HG03460 (cell line): ENCODE results near the gene TPRN.

Experiments used
- ATAC-seq: cut with Tn5 transposase; IDR thresholded peaks from one replicate; pipeline ENCODE4 v1.9.1; 2021; ENCODE audit not compliant: unreplicated experiment

TPRN gene

DNA sequence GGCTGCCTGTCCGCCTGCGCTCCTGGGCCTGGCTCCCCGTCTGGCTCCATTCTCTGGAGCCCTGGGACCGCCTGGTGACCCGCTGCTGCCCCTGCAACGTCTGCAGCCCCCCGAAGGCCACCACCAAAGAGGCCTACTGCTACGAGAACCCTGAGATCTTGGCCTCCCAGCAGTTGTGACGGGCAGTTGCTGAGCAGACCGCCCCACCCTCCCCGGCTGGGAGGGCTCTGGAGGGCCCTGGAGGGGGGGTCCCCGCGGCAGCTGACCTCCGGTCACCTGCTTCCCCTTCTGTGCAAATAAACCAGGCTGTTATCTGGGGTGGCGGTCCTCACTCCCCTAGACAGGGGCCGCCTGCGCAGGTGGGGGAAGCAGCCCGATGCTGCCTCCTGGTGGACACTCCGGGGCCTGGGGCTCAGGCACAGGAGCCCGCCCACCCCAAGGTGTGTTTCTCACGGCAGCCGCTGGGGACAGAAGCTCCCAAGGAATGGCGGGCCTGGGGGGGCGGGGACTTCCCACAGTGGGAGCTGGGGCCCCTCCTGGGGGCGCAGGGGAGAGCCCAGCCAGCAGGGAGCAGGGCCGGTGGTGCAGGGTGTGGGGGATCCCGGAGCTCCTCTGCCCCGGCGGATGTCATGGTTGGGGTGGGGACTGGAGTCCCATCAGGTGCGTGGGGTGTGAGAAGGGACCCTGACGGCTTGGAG lies 35.8 kb upstream of the TPRN start:
- ATAC-seq, result no peak

DNA sequence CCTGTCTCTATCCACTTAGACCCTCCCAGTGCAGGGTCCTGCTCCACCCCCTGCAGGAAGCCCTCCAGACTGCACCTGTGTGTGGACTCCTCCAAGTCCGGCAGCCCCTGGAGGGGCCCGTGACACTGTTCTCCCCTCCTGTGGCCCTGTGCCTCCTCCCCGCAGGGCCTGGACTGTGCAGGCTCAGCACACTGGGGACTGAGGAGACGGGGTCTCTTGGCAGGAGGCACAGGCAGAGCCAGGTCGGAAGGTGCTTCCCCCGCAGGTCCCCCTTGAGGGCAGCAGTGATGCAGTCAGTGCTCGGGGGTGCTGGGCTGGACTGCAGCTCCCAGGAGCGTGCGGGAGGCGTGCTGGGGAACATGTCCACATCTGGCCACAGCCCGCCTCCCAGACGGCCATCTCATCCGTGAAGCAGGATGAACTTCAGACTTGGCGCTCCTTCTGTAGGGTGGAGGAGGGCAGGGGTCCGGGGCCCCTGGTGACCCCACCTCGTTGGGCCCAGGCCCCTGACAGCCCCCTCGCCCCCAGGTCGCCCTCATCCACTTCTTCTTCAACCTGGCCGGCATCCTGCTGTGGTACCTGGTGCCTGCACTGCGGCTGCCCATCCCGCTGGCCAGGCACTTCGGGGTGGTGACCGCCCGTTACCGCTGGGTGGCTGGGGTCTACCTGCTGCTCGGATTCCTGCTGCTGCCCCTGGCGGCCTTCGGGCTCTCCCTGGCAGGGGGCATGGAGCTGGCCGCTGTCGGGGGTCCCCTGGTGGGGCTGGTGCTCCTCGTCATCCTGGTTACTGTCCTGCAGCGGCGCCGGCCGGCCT lies 35.1 kb upstream of the TPRN start:
- no peak for ATAC-seq

DNA sequence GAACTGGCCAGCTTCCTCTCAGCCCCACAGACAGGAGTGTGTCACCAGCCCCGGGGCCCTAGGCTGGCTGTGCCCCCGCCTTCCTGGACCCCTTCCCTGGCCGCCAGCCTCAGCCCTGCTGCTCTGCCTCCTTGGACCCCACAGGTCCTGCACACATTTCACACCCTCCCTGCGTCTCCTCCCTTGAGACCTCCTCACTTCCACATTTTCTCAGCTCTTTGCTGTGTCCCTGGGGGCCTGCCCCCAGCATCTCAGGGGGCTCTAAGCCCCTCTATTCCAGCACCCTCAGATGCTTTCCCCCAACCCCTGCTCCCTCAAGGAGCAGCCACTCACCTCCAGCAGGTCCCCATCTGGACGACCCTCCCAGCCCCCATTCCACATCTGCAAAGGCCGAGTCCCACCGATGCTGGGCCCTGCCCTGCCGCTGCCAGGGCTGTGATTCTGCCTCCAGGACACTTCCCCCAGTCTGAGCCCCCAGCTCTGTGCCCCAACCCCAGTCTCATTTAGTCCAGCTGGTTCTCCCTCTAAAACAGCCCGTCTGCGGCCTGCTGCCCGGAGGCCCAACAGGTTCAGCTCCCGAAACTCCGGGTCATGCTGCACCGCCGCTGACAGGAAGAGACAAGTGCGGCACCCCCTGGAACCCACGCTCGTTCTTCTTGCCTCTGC lies 34.4 kb upstream of the TPRN start:
- ATAC-seq, result no peak

DNA sequence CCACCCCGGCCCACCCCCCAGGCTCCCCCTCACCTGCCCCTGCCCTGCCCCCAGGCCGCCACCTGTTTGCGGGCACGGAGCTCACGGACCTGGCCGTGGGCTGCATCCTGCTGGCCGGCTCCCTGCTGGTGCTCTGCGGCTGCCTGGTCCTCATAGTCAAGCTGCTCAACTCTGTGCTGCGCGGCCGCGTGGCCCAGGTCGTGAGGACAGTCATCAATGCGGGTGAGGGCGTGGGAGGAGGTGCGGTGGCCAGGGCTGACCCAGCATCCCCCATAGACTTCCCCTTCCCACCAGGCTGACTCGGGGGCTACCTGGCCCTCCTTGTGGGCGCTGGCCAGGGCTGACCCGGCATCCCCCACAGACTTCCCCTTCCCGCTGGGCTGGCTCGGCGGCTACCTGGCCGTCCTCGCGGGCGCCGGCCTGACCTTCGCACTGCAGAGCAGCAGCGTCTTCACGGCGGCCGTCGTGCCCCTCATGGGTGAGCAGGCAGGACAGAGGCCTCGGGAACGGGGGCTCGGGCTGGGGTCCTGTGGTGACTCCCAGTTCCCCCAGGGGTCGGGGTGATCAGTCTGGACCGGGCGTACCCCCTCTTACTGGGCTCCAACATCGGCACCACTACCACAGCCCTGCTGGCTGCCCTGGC lies 33.6 kb upstream of the TPRN start:
- no peak for ATAC-seq

DNA sequence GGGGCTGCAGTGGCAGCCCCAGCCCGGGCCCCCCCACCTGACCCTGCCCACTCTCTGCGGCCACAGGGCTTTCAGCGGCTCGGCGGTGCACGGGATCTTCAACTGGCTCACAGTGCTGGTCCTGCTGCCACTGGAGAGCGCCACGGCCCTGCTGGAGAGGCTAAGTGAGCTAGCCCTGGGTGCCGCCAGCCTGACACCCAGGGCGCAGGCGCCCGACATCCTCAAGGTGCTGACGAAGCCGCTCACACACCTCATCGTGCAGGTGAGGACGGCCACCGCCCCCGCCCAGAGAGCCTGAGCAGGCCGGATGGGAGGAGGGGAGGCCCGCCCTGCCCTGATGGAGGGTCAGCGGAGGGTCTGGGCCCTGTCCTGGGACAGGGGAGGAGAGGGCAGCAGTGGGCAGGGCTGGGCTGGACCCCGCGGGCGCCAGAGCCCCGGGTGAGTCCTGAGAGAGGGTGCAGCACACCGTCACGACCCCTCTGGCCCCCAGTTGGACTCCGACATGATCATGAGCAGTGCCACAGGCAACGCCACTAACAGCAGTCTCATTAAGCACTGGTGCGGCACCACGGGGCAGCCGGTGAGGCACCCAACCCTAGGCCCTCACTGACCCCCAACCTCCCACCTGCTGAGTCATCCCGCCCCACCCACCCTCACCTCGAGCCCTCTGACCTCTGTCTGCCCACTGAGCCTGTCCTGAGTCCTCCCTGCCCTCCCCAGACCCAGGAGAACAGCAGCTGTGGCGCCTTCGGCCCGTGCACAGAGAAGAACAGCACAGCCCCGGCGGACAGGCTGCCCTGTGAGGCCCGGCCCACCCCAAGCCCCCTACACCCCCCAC lies 32.8 kb upstream of the TPRN start:
- no peak for ATAC-seq

DNA sequence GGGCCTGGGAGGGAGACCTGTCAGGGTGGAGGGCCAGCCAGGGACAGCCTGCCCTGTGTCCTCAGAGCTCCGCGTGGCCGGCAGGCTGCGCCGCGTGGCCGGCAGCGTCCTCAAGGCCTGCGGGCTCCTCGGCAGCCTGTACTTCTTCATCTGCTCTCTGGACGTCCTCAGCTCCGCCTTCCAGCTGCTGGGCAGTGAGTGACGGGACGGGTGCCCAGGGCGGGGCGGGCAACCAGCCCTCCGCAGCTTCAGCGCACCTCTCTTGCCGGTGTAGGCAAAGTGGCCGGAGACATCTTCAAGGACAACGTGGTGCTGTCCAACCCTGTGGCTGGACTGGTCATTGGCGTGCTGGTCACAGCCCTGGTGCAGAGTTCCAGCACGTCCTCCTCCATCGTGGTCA lies 32.0 kb upstream of the TPRN start:
- no peak for ATAC-seq

DNA sequence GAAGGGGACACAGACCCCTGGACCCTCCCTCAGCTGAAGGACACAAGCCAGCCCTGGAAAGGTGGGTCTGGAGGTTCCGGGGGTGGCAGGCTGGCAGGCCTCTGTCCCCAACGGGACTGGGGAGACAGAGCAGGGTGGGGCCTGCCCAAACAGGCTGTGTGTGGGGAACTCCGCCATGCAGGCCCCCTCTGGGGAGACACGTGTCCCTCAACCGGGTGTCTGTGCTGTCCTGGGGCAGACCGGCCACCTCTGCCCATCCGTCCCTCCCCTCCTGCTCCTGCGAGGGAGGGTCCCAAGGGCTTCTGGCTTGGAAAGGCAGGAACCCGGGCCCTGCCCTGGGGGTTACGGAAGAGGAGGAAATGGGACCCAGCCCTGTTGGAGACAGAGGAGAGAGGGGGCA lies 31.6 kb upstream of the TPRN start:
- no peak for ATAC-seq

DNA sequence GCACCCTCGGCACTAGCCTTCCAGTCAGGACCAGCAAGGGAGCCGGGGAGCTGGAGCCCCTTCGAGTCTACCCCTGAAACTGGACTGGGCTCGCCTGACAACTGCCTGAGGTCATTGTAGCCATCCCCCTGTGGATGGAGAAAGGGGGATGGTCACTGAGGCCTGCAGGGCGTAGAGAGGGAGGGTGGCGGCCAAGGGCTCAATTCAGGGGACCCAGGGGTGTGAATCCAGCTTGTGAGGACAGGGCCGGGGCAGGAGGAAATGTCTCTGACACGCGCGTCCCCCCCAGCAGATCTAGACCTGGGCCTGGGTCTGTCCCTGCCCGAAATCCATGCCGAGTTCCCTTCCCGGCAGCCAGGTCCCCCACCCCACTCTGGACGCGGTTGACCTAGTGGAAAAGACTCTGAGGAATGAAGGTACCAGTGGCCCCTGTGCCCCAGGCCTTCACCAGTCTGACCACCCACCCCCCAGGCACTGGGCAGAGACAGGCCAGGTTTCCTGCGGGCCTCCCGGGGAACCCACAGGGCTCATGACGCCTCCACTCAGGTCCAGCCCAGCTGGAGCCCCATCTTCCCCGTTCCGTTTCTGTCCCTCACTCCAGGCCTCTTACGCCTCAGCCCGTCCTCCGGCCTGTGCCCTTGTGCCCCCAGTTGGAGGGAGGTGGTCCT lies 31.0 kb upstream of the TPRN start:
- ATAC-seq, result no peak

DNA sequence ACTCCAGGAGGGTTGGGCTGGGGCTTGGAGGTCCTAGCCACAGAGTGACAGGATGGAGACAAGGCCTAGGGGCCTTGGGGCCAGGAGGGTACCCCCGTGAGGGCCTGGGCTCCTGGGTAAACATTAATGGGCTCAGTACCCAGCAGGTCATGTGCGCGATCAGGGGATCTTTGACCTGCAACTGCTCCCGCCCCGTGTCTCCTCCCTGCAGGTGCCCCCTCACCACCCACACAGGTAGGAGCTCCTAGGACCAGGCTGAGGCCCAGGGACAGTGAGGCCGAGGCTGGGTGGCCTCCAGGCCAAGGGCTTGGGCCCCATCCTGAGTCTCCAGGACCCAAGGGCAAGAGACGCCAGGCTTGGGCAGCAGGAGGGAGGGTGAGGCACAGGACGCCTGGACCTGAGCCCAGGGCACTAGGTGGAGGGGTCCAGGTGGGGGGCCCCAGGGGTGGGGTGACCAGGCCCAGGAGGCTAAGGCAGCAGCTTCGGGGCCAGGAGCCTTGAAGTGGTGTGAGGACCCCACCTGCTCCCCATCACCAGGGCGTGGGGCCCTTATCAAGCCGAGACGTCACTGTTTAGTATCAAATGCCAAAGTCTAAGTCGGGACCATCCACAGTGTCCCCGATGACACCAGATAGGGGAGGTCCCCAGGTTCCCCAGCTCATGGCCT lies 30.3 kb upstream of the TPRN start, which contains the start of gene SLC34A3:
TSS of gene SLC34A3 (plus strand) at position 197 of the 667 bp plus-strand sequence. CDS start 802 bp downstream, outside the sequence.
- no peak for ATAC-seq

DNA sequence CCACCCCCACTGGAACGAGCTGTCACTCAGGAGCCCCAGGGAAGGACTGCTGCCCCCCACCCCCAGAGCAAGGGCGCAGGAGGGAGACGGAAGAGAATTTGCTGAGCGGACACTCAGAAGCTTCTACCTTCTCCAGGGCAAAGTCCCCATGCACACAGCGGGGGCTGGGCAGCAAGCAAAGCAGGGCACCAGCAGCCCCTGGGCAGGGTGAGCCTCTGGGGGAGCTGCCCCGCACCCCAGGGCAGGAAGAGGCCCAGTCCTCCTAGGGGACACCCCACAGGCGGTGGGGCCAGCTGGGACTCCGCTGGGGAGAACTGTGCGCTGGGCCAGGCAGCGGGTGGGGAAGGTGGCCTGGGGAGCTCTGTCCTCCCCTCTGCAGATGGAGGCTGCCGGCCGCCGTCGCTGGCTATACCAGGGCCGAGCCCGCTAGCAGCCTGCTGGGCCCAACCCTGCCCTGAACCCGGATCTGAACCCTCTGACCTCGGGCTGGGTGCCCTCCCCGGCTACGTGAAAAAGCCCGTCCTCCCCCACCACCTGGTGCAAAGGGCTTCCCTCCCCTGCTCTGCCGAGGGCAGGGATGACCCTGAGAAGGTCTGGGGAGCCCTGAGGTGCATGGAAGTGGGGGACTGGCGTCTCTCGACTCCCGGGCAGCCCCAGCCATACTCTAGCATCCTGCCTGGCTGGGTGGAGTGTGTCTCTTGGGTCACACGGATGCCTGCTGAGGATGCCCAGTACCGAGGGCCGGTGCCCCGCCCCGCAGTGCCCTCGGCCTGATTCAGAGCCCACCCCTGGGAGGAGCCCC lies 29.6 kb upstream of the TPRN start:
- no peak for ATAC-seq

DNA sequence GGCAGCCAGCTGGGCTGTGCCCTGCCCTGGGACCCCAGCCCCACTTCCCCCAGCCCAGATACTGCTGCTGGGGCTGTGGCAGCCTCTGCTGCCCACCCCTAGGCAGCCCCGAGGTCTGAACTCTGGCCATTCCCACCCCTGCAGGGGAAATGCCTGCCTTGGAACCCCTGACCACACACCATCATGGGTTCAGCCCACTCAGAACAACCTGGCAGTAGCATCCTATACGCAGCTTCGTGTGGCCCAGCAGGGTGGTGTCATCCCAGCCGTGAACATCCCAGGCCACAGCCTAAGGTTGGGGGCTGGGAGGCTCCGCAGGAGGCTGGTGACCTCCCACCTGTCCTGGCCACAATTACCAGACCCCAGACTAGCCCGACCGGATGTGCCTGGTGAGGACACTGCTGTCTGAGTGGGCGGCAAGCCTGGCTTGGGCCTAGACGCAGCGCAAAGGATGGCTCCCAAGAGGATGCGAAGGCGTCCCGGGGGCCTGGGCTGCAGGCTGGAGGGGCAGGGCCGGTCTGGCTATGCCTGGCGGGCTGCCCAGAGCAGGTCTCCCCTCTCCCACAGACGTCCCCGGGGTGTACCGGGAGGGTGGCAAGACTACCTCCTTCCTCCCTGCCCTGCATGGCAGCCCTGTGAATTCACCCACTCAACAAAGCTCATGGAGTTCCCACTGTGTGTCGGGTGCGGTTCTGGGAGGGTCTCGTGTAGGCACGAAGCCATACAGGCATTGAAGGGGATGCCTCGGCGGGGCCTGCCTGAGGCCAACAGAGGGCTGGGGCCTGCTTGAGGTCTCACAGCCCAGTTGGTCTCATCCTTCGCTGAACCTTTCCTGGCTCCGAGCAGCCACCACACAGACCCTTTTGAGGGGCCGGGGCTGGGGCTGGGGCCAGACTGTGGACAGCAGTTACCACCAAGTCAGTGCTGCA lies 28.7 kb upstream of the TPRN start:
- ATAC-seq, result no peak

DNA sequence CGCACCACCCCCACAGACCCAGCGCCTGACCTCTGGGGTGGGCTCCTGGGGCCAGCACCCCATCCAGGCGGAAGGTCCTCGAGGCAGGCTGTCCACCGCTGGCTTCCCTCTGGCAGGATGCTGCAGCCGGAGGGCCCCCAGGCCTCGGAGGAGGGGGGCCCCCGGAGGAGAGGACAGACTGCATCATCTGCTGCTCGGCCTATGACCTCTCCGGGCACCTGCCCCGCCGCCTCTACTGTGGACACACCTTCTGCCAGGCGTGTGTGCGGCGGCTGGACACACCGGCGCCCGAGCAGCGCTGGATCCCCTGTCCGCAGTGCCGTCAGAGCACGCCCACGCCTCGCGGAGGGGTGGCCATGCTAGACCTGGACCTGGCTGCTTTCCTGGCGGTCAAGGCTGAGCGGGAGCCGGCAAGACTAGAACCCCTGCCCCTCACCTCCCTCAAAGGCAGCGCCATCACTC lies 28.0 kb upstream of the TPRN start:
- no peak for ATAC-seq

DNA sequence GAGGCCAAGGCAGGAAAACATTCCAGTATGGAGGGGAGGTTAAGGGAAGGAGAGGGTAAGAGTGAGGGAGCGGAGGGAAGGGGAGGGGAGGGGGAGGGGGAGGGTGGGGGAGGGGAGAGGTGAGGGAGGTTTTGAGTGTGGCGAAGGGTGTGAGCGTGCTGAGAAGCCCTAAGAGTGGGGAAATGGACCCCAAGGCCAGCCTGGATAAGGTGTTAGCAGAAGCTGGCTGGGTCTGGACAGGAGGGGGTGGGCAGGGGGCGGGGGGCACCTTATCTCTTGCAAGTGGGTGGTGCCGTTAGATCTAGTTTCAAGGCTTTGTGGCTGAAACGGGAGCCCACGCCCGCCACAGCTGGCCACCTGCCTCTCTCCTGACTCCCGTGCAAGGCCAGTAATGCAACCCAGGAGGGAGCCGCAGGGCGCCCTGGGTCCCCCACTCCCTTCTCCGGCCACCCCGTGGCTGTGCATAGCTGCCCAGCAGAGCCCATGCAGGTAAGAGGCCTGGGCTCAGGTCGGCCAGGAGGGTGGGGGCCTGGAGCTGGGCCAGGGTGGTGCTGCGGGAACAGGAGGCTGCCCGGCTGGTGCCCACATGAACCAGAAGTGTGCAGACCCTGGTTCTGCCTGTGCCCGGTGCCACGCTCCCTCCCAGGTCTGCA lies 27.4 kb upstream of the TPRN start:
- no peak for ATAC-seq

DNA sequence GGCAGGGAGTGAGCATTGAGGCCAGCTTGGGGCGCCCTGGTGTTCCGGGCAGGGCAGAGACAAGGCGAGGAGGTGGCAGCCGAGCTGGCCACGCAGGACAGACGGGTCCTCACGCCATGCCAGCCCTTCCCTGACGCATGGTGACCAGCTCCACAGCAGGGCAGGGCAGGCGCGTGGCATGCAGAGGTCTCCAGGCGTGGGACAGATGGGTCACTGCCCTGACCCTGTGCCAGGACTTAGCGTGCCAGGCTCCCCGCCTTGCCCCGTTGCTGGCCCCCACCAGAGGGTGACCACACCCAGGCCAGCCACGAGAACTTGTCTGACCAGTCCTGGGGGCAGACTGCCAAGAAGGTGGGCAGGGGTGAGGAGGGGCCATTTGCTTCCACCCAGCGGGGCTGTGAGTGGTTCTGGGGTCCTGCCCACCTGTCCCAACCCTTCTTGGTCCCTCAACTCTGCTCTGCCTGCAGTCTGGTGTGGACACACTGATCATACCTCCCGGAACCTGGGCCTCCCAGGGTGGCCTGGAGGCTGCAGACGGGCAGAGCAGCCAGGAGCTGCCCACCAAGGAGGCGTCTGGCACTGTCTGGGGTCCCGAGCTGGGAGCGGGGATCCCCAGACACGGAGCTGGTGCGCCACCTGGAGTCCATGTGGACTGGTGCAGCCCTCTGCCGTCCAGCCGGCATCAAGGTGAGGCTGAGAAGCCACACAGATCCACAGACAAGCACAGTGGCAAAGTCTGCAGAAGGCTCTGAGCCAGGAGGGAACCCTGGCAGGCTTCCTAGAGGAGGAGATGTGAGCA lies 26.7 kb upstream of the TPRN start, which contains the start of gene RNF224:
TSS of gene RNF224 (plus strand) at position 449 of the 799 bp plus-strand sequence. CDS start 834 bp downstream, outside the sequence.
- no peak for ATAC-seq

DNA sequence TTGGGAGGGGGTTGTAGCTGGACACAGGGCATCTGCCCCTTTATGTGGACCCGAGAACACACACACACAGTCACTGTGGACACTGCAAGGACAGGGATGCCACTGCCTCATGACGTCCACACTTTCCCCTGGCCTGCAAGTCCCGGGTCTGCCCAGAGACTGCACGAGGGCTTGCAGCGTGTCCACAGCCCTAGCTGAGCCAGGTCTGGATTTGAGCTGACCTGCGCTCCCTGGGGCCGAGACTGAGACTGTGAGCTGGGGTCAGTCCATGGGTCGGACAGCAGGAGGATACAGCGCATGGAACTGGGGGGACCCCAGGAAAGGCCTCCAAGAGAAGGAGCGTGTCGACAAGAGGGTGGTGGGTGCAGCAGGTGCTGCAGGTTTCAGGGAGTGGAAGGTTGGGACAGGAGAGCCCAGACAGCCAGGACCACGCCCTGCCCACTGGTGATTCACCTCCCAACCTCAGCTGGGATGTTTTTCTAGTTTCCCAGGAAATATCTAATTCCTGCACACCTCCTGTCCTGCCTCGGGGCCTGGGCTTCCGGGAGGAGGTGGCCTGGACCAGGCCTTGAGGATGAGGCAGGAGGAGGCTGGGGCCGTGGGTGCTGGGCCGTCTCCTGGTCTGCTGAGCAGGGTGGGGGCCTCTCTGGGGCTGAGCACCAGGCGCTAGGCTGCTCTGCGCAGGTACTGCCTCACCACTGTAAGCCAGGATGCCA lies 26.0 kb upstream of the TPRN start:
- no peak for ATAC-seq
